ENCODE measurements around the gene IRF9.
A peak's percentile ranks its signal among the peaks of the same experiment; 100 is the strongest.

Gene IRF9

GRCh38 chr14:24178399-24179178, 17.5 kb downstream of the IRF9 start:
- DNase-seq: no peak

GRCh38 chr14:24179294-24179960, 18.4 kb downstream of the IRF9 start:
- DNase-seq: no peak

- DNase-seq: no peak
Measured at GRCh38 chr14:24179961-24180796, 19.1 kb downstream of the IRF9 start.

GRCh38 chr14:24181371-24182077, 20.5 kb downstream of the IRF9 start:
- no peak for DNase-seq

- DNase-seq: no peak
Measured at GRCh38 chr14:24182110-24182882, 21.2 kb downstream of the IRF9 start.

- no peak for DNase-seq
Measured at GRCh38 chr14:24183014-24183481, 22.0 kb downstream of the IRF9 start.

GRCh38 chr14:24184104-24184970, 23.3 kb downstream of the IRF9 start:
- DNase-seq: no peak

GRCh38 chr14:24185026-24185425, 24.0 kb downstream of the IRF9 start:
- no peak for DNase-seq

- no peak for DNase-seq
Measured at GRCh38 chr14:24185741-24186140, 24.7 kb downstream of the IRF9 start.

GRCh38 chr14:24186831-24187538, 25.9 kb downstream of the IRF9 start:
- no peak for DNase-seq

- DNase-seq: no peak
Measured at GRCh38 chr14:24187539-24187915, 26.5 kb downstream of the IRF9 start.

- DNase-seq: peak; percentile 98
Measured at GRCh38 chr14:24188251-24189058, 27.4 kb downstream of the IRF9 start, which contains the start of gene IPO4. Gene IPO4 (minus strand): TSS chr14:24188816. CDS start chr14:24188787, 29 bp downstream.

- DNase-seq: no peak
Measured at GRCh38 chr14:24189059-24189375, 28.0 kb downstream of the IRF9 start.

- no peak for DNase-seq
Measured at GRCh38 chr14:24189460-24189859, 28.4 kb downstream of the IRF9 start.

GRCh38 chr14:24190416-24190815, 29.4 kb downstream of the IRF9 start:
- no peak for DNase-seq

- DNase-seq: no peak
Measured at GRCh38 chr14:24192933-24193332, 31.9 kb downstream of the IRF9 start.

GRCh38 chr14:24194186-24194872, 33.3 kb downstream of the IRF9 start:
- DNase-seq: no peak

- DNase-seq: no peak
Measured at GRCh38 chr14:24194873-24195185, 33.8 kb downstream of the IRF9 start.
